Stomach (tissue), 4 donors: ENCODE measurements around the gene DUSP6.

Experiments used
- CTCF ChIP-seq, 7 experiments: fragments of 450-650 bp in 4 of 7; fragments of 200-600 bp in 3 of 7; sonication (generic) in 3 of 7; IDR thresholded peaks; one replicate each; pipeline ENCODE4 v1.5.1; 2016 to 2019; ENCODE audit warnings: antibody characterized with exemption in 7 of 7, control low read depth in 2 of 7, mild to moderate bottlenecking in 1 of 7
- POLR2A ChIP-seq, 4 donors: fragments of 450-650 bp; IDR thresholded peaks; one replicate each; pipeline ENCODE4 v1.6.1; 2016; ENCODE audit warnings: antibody characterized with exemption in 4 of 4, control low read depth in 2 of 4, mild to moderate bottlenecking in 1 of 4, moderate library complexity in 1 of 4
- POLR2AphosphoS5 ChIP-seq, 3 donors: sonication (generic); formaldehyde crosslinking; IDR thresholded peaks; one replicate each; pipeline ENCODE4 v1.6.1; 2016; ENCODE audit warnings: antibody characterized with exemption in 3 of 3

GRCh38 chr12:89392391-89392790 is 40.1 kb upstream of the DUSP6 start:
- TF ChIP-seq POLR2A (IDR thresholded peaks at IDR 0.05) (no peak), POLR2AphosphoS5 (IDR thresholded peaks at IDR 0.05) (no peak), CTCF (IDR thresholded peaks at IDR 0.05) (no peak)
